Coronary artery (tissue), 2 donors: ENCODE data around the gene FANCD2OS.

Source experiments
- DNase-seq: peaks from one replicate; pipeline ENCODE4 v3.0.0-alpha.2; 2017; ENCODE audit warnings: low spot score
- H3K27ac ChIP-seq, 2 donors: fragments of 200-600 bp; sonication (generic); one replicate each; pipeline ENCODE4 v1.5.1; 2016 to 2019
- H3K4me3 ChIP-seq: fragments of 200-600 bp; sonication (generic); 2 replicates; pipeline ENCODE4 v1.5.1; 2016; ENCODE audit warnings: mild to moderate bottlenecking, moderate library complexity
- CTCF ChIP-seq: fragments of 200-600 bp; sonication (generic); IDR thresholded peaks from one replicate; pipeline ENCODE4 v1.5.1; 2019; ENCODE audit warnings: antibody characterized with exemption

The FANCD2OS gene, protein sequence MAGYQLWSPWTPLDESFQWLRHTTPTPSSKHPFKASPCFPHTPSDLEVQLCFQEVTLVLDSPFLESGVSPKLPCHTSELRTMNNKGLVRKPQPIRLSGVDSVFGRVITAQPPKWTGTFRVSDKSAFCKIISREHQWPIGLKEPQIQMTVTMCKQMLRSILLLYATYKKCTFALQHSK

DNA sequence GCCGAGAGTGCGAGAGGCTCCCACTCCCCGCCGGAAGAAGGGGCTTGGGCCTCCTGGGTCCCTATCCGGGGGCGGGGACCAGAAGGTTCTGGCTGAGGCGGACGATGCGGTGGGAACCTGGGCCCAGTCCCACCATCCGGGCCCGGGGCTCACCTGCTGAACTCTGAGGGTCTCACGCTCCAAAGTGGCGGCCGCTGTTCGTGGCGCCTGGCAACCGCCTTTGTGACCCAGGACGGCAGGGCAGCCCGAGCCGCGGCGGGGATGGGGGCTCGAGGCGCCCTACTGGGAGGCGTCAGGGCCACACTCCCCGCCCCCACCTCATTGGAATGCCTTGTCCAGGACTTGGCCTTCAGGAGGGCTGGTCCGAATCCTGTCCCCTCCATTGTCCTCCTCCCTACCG lies at the start of gene FANCD2OS:
Gene FANCD2OS (minus strand): TSS at position 165 of the 400 bp plus-strand sequence. CDS start 3,481 bp downstream, outside the sequence.
- no peak for DNase-seq
- H3K27ac ChIP-seq, result no peak within 1 kb of the TSS
- no peak within 1 kb of the TSS for H3K4me3 ChIP-seq
- TF ChIP-seq CTCF, result no peak

DNA sequence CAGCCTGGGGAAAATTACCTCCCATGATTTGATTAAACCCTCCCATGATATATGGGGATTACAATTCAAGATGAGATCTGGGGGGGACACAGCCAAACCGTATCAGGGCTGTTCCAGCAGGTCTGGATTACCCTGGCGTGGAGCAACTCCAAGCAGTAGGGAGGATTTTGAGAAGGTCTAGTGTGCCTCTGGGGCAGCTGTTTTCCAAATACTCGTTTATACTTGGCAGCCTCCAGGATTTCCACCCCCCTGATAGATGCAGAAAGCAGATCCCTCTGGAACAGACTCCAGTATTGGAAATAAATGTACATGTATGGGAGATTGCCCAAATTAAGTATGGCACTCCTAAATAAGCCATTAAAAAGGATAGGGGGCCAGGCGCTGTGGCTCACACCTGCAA lies 49.0 kb upstream of the FANCD2OS start:
- no peak overlapping the region for H3K4me3 ChIP-seq
- no peak overlapping the region for H3K27ac ChIP-seq
- DNase-seq, result no peak
- no peak for TF ChIP-seq CTCF

GRCh38 chr3:10155658-10156057 lies 47.6 kb upstream of the FANCD2OS start:
- Histone ChIP-seq H3K4me3 (no peak overlapping the region), H3K27ac (no peak overlapping the region)
- TF ChIP-seq CTCF, result no peak
- no peak for DNase-seq

- Histone ChIP-seq H3K4me3 (no peak overlapping the region), H3K27ac (no peak overlapping the region)
- no peak for TF ChIP-seq CTCF
- no peak for DNase-seq
Measured at GRCh38 chr3:10155123-10155472, 47.0 kb upstream of the FANCD2OS start.

- TF ChIP-seq CTCF, result no peak
- no peak for DNase-seq
Measured at GRCh38 chr3:10154335-10155122, 46.5 kb upstream of the FANCD2OS start.

GRCh38 chr3:10150987-10151386 lies 42.9 kb upstream of the FANCD2OS start:
- no peak for TF ChIP-seq CTCF
- no peak for DNase-seq
- no peak overlapping the region for H3K27ac ChIP-seq
- no peak overlapping the region for H3K4me3 ChIP-seq

More at GRCh38 chr3:10154335-10155122, 46.5 kb upstream of the FANCD2OS start:
- Histone ChIP-seq H3K27ac (no peak overlapping the region), H3K4me3 (no peak overlapping the region)

GRCh38 chr3:10149226-10149625 lies 41.2 kb upstream of the FANCD2OS start:
- H3K27ac ChIP-seq, result no peak overlapping the region
- DNase-seq, result no peak
- TF ChIP-seq CTCF, result no peak
- no peak overlapping the region for H3K4me3 ChIP-seq
